HG03196 (cell line): ENCODE results near the gene TMEM97.
"Not testable (repeated sequence)": the region's sequence is repeated elsewhere in the genome, so short reads cannot be mapped to it uniquely, and the experiment has no call there.

Source experiments
- ATAC-seq: cut with Tn5 transposase; IDR thresholded peaks from one replicate; pipeline ENCODE4 v1.9.1; 2021; ENCODE audit not compliant: unreplicated experiment

TMEM97 gene

DNA sequence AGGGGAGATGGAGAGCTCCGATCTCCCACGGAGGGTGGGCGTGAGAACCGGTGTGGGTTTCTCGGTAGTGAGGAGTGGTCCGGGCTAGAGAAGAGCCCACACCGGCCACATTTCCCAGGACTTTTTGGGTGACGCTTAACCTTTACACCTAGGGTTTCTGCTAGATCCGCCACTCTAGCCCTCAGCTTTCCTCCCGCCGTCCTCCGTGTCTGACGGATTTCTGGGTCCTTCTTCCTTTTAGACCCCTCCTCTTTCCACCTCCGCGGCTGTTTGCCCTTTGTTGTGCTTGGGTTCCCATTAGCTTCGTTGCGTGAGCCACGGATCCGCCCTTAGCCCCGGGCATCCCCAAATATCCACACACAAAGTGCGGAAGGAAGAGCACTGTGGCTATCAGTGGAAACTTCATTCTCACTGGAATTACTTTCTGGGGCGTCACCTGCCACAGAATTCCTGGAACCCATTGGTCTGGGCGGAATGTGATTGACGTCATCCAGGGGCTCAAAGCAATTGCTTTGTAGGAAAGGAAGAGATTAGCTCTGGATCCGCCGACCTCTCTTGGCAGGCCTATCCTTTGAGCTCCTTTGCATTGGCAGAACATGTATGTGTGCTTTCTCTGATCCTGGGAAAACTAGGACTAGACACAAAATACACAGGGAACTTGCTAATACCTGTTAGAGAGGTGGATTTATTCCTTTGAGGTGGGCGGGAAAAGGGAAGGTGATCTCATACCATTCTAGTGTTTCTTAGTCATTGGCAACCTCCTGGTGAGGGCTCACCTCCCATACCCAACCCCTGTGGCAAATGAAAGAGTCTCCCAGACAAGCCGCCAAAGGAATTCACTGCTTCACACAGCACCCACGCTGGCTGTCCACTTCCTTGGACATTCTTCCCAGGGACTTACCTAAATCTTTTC is 17.2 kb downstream of the TMEM97 start:
- no peak for ATAC-seq

DNA sequence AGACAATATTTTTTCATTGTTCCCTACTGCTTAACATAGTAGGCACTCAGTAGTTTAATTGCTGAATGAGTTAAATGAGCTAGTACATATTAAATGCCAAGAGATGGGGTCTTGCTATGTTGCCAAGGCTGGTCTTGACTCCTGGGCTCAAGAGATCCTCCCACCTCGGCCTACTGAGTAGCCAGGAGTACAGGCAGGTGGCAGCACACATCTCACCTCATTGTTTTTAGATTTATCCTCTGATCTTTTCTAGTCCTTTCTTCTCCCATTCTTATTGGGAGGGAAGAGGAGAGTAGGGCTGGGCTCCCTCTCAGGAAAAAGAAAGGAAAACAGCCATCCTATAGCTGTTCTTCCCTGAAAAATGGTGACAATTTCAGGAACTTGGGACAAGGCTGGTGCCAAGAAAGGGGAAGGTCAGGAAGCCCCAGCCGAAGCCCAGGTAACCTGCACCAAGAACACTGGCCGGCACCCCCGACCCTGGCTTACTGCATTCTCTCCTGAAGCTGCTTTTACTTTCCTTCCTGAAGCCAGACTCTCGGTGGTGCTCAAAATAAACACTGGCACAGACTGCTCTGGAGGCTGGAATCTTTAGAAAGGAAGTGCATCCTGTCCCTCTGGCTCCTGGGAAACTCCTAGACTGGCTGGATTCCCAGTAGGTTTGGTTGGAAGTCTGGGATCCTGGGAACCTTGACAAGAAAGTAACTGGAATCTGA is 19.2 kb downstream of the TMEM97 start:
- no peak for ATAC-seq

DNA sequence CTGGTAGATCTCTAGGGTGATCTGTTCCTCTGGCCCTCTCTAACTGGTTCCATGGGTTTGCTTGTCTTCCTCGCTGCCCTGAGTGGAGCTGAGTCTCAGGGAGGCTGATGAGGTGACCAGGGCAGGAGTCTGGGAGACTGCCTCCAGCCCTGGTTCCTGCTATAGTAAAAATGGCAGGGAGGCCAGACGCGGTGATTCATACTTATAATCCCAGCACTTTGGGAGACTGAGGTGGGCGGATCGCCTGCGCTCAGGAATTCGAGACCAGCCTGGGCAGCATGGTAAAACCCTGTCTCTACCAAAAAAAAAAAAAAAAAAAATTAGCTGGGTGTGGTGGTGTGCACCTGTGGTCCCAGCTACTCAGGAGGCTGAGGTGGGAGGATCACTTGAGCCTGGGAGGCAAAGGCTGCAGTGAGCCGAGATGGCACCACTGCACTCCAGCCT is 19.8 kb downstream of the TMEM97 start:
- ATAC-seq: not testable (repeated sequence)

GRCh38 chr17:28339431-28339830 is 20.4 kb downstream of the TMEM97 start:
- no peak for ATAC-seq

- ATAC-seq: no peak
Observed at GRCh38 chr17:28340374-28340773, 21.4 kb downstream of the TMEM97 start.

- ATAC-seq: no peak
Observed at GRCh38 chr17:28341516-28341915, 22.5 kb downstream of the TMEM97 start.

GRCh38 chr17:28342313-28342712 is 23.3 kb downstream of the TMEM97 start:
- ATAC-seq: no peak

DNA sequence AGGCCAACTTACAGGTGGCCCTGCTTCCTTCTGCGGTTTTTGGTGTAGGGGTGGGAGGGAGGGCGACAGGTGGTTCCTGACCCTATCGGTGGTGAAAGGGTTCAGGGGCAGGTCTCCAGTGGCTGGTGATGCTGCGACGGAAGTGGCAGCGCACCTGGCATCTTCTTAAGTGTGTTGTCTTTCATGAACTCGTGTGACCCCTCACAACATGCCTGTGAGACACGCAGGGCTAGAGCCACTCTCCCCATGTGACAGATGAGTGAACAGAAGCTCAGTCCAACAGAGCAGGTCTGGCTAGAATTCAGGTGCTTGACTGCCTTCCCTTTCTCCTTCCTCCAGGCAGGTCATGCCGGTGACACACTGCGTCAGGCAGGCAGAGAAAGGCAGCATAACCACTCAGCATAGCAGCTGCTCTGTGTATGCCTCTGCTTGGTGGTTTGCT is 24.5 kb downstream of the TMEM97 start:
- ATAC-seq: no peak

DNA sequence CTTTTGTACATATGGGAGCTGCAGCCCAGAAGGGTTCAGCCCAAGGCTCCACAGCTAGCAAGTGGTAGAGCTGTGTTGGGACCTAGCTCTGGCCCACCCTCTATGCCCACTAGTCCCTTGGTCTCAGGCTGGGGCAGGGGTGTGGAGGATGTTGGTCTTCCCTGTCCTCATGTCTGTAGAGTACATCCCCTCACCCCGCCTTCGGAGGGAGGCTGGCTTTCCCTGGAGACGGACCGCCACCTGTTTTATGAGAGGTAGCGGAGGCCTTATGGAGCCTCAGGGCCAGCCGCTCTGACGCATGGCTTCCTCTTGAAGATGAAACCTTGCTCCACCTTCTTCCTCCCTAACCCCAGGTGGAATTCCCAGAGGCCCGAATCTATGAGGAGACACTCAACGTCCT is 25.0 kb downstream of the TMEM97 start:
- ATAC-seq: no peak

GRCh38 chr17:28344435-28344901 is 25.5 kb downstream of the TMEM97 start:
- no peak for ATAC-seq

- ATAC-seq: no peak
Observed at GRCh38 chr17:28345419-28346198, 26.6 kb downstream of the TMEM97 start.

DNA sequence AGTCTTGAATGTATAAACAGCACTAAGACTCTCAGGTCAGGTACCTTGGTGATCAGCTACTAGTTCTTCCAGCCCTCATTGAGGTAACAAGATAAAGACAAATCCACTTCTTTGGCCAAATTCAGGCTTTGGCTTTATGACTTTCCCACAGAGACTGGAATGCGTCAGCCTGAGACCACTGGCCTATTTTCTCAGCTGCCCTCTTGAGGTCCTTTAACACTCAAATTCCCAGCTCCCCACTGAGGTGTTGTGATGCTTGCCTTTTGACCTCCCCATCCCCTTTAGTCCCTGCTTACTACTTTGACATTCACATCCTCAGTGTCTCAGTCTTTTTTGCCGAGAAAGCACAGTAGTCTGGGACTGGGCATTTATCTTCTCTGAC is 27.2 kb downstream of the TMEM97 start:
- no peak for ATAC-seq

- ATAC-seq: no peak
Observed at GRCh38 chr17:28346746-28347246, 27.8 kb downstream of the TMEM97 start.

DNA sequence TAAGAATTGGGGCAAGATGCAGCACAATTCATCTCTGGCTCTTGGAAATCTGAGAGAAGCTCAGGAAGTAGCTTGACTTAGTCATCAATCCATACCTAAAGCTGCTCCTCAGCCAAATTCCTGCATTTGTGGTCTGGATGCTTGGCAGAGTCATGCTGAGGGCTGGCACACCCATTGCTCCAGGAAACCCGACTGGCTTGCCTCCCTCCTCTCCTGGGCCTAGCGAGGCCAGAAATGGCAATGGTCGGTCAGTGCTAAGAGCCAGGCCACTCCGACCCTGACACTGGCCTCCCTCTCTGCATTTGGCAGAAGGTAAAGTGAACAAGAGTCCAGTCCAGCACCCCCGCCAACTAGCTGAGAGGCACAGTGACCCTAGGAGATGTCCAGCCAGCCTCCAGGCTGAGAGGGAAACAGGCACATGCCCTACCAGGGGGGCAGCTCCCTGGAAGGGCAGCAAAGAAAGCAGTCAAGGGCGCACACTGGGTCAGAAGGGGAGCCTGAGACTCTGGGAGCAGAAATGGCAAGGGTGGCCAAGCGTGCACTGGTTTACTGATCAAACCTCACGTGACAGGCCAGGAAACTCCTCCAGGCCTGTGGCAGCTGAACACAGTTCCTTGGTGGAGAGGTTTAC is 28.4 kb downstream of the TMEM97 start:
- no peak for ATAC-seq

GRCh38 chr17:28348979-28349378 is 30.0 kb downstream of the TMEM97 start:
- ATAC-seq: no peak

GRCh38 chr17:28350271-28350670 is 31.3 kb downstream of the TMEM97 start:
- no peak for ATAC-seq

DNA sequence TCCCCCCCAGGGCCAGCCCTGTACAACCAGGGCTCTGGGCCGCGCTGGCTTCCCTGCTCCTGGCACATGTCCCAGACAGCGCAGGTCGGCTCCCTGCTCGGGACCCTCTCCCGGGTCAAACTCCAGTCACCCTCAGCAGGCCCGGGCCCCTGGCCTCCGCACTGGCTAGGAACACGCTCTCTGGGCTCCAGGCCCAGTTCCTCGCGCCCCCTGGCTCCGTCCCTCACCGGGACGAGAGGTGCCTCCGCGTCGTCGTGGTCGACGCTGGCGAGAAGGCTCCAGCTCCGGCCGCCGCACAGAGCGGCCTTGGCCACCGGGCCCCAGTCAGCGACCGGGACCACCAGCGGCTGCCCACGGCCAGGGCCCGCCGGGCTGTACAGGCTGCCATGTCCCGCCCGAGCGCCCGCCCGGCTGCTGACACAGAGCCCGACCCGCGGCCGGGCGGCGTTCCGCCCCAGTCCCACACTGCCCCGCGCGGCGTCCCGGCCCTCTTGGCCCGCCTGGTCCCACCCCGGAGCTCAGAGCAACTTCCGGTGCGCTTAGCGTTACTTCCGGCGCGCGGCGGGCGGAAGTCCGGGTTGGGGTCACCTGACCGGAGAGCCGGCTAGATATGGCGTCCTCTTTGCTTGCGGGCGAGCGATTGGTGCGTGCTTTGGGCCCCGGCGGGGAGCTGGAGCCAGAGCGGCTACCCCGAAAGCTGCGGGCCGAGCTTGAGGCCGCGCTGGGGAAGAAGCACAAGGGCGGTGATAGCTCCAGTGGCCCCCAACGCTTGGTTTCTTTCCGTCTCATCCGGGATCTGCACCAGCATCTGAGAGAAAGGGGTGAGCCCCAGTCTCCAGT is 38.3 kb downstream of the TMEM97 start, which contains the start of gene POLDIP2:
Gene POLDIP2 (minus strand): TSS at position 467 of the 840 bp plus-strand sequence. CDS start 79 bp downstream, at position 388.
- ATAC-seq: peak; percentile 95

GRCh38 chr17:28357901-28358197 is 38.8 kb downstream of the TMEM97 start:
- peak; percentile 5 for ATAC-seq

- ATAC-seq: no peak
Observed at GRCh38 chr17:28363186-28363585, 44.2 kb downstream of the TMEM97 start.
